CD14-positive monocyte (primary cell): Measurements from ENCODE around the gene UNC93A. TPM values are rescaled to one million over a fixed set of nuclear protein-coding genes. Genes with fewer than 3 reads are reported as not detected.

Experiments
- DNase-seq, 3 donors: peaks; one replicate each; pipeline ENCODE4 v3.0.0-alpha.2; 2011 to 2022
- H2AFZ ChIP-seq: 2 replicates; pipeline ENCODE4 v1.6.0; 2012; ENCODE audit warnings: mild to moderate bottlenecking, low read depth, low read length, inconsistent platforms; ENCODE audit not compliant: insufficient read depth, poor library complexity, severe bottlenecking
- H3K27ac ChIP-seq, 2 donors: 1 replicate in 1 of 2; 2 replicates in 1 of 2; pipeline ENCODE4 v1.5.1; 2012 to 2013; ENCODE audit warnings: low read length in 2 of 2, control low read depth in 1 of 2, inconsistent platforms in 1 of 2, low read depth in 1 of 2, mild to moderate bottlenecking in 1 of 2
- H3K27me3 ChIP-seq, 2 donors: one replicate each; pipeline versions ENCODE4 v1.6.0 to v1.6.1; 2011 to 2013; ENCODE audit warnings: low read length in 2 of 2; ENCODE audit not compliant: control insufficient read depth in 2 of 2, insufficient read depth in 2 of 2
- H3K36me3 ChIP-seq, 2 donors: replicated peaks in 1 of 2; 1 replicate in 1 of 2; 2 replicates in 1 of 2; pipeline versions ENCODE4 v1.5.1 to v1.6.1; 2012 to 2013; ENCODE audit warnings: low read length in 2 of 2, control low read depth in 1 of 2, inconsistent platforms in 1 of 2, mild to moderate bottlenecking in 1 of 2; ENCODE audit not compliant: insufficient read depth in 2 of 2, control insufficient read depth in 1 of 2
- H3K4me1 ChIP-seq, 2 donors: 1 replicate in 1 of 2; 2 replicates in 1 of 2; pipeline versions ENCODE4 v1.5.1 to v1.6.1; 2012 to 2013; ENCODE audit warnings: low read length in 2 of 2, control low read depth in 1 of 2, inconsistent platforms in 1 of 2, mild to moderate bottlenecking in 1 of 2, moderate library complexity in 1 of 2; ENCODE audit not compliant: insufficient read depth in 2 of 2, control insufficient read depth in 1 of 2
- H3K4me2 ChIP-seq: replicated peaks from 2 replicates; pipeline ENCODE3; 2012; ENCODE audit warnings: low read length, moderate library complexity, mild to moderate bottlenecking; ENCODE audit not compliant: poor library complexity, severe bottlenecking; ENCODE audit errors: extremely low read depth
- H3K4me3 ChIP-seq, 3 experiments: fragments of 200-600 bp in 1 of 3; sonication (generic) in 1 of 3; replicated peaks in 1 of 3; 1 replicate in 2 of 3; 2 replicates in 1 of 3; pipeline ENCODE4 v1.5.1; 2011 to 2013; ENCODE audit warnings: low read length in 3 of 3, mild to moderate bottlenecking in 3 of 3, control low read depth in 2 of 3, low read depth in 2 of 3, inconsistent platforms in 1 of 3, moderate library complexity in 1 of 3
- H3K79me2 ChIP-seq: 2 replicates; pipeline ENCODE4 v1.6.0; 2012; ENCODE audit warnings: mild to moderate bottlenecking, control low read depth, inconsistent platforms, low read length, moderate library complexity; ENCODE audit not compliant: insufficient read depth
- H3K9ac ChIP-seq: 2 replicates; pipeline ENCODE4 v1.6.0; 2017; ENCODE audit warnings: low read length, mild to moderate bottlenecking; ENCODE audit not compliant: insufficient read depth, poor library complexity, severe bottlenecking
- H3K9me3 ChIP-seq, 2 donors: replicated peaks in 1 of 2; 1 replicate in 1 of 2; 2 replicates in 1 of 2; pipeline versions ENCODE4 v1.5.1 to v1.6.1; 2012 to 2013; ENCODE audit warnings: low read length in 2 of 2, control low read depth in 1 of 2; ENCODE audit not compliant: control insufficient read depth in 1 of 2, insufficient read depth in 1 of 2
- H4K20me1 ChIP-seq: 2 replicates; pipeline ENCODE4 v1.6.0; 2012; ENCODE audit warnings: mild to moderate bottlenecking, low read length, control low read depth, moderate library complexity; ENCODE audit not compliant: insufficient read depth
- H3K27ac Mint-ChIP-seq, 7 donors: one replicate each; pipeline ENCODE4 v1.8.0; 2020; ENCODE audit warnings: mild to moderate bottlenecking in 7 of 7, mixed read lengths in 7 of 7, moderate library complexity in 6 of 7, inconsistent platforms in 2 of 7
- H3K27me3 Mint-ChIP-seq, 3 donors: one replicate each; pipeline ENCODE4 v1.8.0; 2021 to 2022; ENCODE audit warnings: low read depth in 3 of 3, mild to moderate bottlenecking in 3 of 3, mixed read lengths in 3 of 3, moderate library complexity in 3 of 3, inconsistent platforms in 1 of 3
- H3K36me3 Mint-ChIP-seq, 2 donors: one replicate each; pipeline ENCODE4 v1.8.0; 2020; ENCODE audit warnings: mixed read lengths in 2 of 2, inconsistent platforms in 1 of 2, mild to moderate bottlenecking in 1 of 2
- H3K4me1 Mint-ChIP-seq: one replicate; pipeline ENCODE4 v1.8.0; 2020; ENCODE audit warnings: mild to moderate bottlenecking, mixed read lengths
- H3K4me3 Mint-ChIP-seq, 2 donors: one replicate each; pipeline ENCODE4 v1.8.0; 2020; ENCODE audit warnings: mild to moderate bottlenecking in 2 of 2, mixed read lengths in 2 of 2, moderate library complexity in 1 of 2
- H3K9me3 Mint-ChIP-seq, 7 donors: one replicate each; pipeline ENCODE4 v1.8.0; 2020 to 2022; ENCODE audit warnings: mixed read lengths in 7 of 7, mild to moderate bottlenecking in 6 of 7, moderate library complexity in 6 of 7, inconsistent platforms in 2 of 7
- CTCF ChIP-seq: fragments of 200-600 bp; IDR thresholded peaks from one replicate; pipeline ENCODE4 v1.8.0; 2022; ENCODE audit warnings: antibody characterized with exemption, mild to moderate bottlenecking
- WGBS: methylation state at CpG from one replicate; pipeline ENCODE4 v1.1.5; 2013; ENCODE audit warnings: missing lambda C conversion rate; ENCODE audit not compliant: insufficient coverage; 5-methylcytosine and 5-hydroxymethylcytosine counted together
- intact Hi-C, 2 donors: fragments of 100-400 bp; cut with micrococcal nuclease; formaldehyde crosslinking; loops; one replicate each; pipeline versions ENCODE4 v1.15.0 to v1.15.1; 2023
- polyA plus RNA-seq, 3 donors: library from polyadenylated mRNA; depleted of rRNA in 1 of 3; unstranded in 2 of 3; stranded (reverse) in 1 of 3; fragments of 300-500 nt in 2 of 3; fragments of >200 nt in 1 of 3; fragmentation: Illumina TruSeq in 2 of 3; gene quantifications; 1 replicate in 2 of 3; 2 replicates in 1 of 3; pipeline ENCODE4 v1.2.3, GENCODE V29; 2012 to 2021

The UNC93A gene
- polyA plus RNA-seq, 3 donors = not detected

DNA sequence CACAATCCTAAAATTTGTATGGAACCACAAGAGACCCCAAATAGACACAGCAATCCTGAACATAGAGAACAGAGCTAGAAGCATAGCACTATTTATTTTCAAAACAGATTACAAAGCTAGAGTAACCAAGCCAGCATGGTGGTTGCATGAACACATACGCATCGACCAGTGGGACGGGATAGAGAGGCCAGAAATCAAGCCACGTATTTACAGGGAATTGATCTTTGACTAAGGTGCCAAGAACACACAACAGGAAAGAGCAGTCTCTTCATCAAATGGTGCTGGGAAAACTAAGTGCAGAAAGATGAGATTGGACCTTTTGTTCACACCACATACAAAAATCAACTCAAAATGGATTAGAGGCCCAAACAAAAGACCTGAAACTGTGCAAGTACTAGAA, 54.8 kb downstream of the UNC93A start:
- no peak overlapping the region for H3K9ac ChIP-seq
- no peak overlapping the region for H3K27ac Mint-ChIP-seq

GRCh38 chr6:167347226-167347625, 56.1 kb downstream of the UNC93A start:
- intact Hi-C loops = no loop called here
- Histone ChIP-seq H3K4me1 (peaks cover 6% of the 10 kb centered on the region in 2 donors), H3K9me3 (peaks cover 0 to 3% of the 10 kb centered on the region in 2 donors), H3K4me3 (no peak overlapping the region), H3K79me2 (no peaks in the 10 kb centered on the region), H4K20me1 (no peaks in the 10 kb centered on the region), H3K9ac (no peak overlapping the region), H3K36me3 (no peaks in the 10 kb centered on the region), H3K4me2 (no peak overlapping the region), H3K27ac (no peak overlapping the region), H2AFZ (no peak overlapping the region), H3K27me3 (peaks cover 11 to 36% of the 10 kb centered on the region in 2 donors)
- Mint-ChIP-seq H3K9me3 (peaks cover 0 to 8% (median 2%) of the 10 kb centered on the region in 7 donors), H3K27ac (no peak overlapping the region), H3K4me3 (no peak overlapping the region), H3K36me3 (no peaks in the 10 kb centered on the region), H3K4me1 (peaks cover 11% of the 10 kb centered on the region), H3K27me3 (peaks cover 33 to 53% (median 33%) of the 10 kb centered on the region in 3 donors)
- no peak for TF ChIP-seq CTCF
- 88% methylated on average over 8 of the region's 8 CpGs for WGBS
- no peak for DNase-seq

More for the DNA sequence above, 54.8 kb downstream of the UNC93A start:
- H3K27me3 ChIP-seq = peaks cover 9 to 24% of the 10 kb centered on the region in 2 donors
- H3K36me3 Mint-ChIP-seq = no peaks in the 10 kb centered on the region
- H3K4me2 ChIP-seq = no peak overlapping the region
- H3K9me3 ChIP-seq = no peaks in the 10 kb centered on the region
- 90% methylated on average over 2 of the region's 4 CpGs for WGBS
- H4K20me1 ChIP-seq = no peaks in the 10 kb centered on the region
- peaks cover 0 to 5% (median 0%) of the 10 kb centered on the region in 7 donors for H3K9me3 Mint-ChIP-seq
- intact Hi-C loops = no loop called here
- H3K4me3 ChIP-seq = no peak overlapping the region
- H3K4me1 ChIP-seq = peaks cover 2 to 3% of the 10 kb centered on the region in 2 donors
- H2AFZ ChIP-seq = no peak overlapping the region
- TF ChIP-seq CTCF = no peak
- peaks cover 6% of the 10 kb centered on the region for H3K4me1 Mint-ChIP-seq
- no peaks in the 10 kb centered on the region for H3K79me2 ChIP-seq
- no peak overlapping the region for H3K4me3 Mint-ChIP-seq
- no peaks in the 10 kb centered on the region for H3K36me3 ChIP-seq
- H3K27ac ChIP-seq = no peak overlapping the region
- H3K27me3 Mint-ChIP-seq = peaks cover 22 to 41% (median 24%) of the 10 kb centered on the region in 3 donors
- no peak for DNase-seq
